ENCODE data around the gene SLC44A2. TPM values are rescaled to one million over a fixed set of nuclear protein-coding genes. Genes with fewer than 3 reads are reported as not detected.
A peak's percentile ranks its signal among the peaks of the same experiment; 100 is the strongest.

The SLC44A2 gene
- total RNA-seq, 1 donor, result 49.9 TPM

DNA sequence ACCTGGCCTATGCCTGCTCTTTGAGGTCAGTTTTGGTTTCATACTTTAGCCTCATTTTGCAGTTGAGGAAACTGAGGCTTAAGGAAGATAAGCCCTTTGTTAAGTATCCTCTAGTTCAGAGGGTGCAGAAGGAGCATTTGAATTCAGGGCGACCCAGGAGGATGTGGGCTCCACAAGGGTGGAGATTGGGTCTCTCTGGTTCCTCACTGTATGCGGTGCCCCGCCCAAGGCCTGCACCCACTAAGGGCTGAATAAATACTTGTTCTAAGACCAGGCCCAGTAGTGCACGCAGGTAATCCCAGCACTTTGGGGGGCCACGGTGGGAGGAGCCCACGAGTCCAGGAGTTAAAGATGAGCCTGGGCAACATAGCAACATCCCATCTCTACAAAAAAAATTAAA lies 768 bp upstream of the SLC44A2 start:
- Histone ChIP-seq H3K79me2 (ENCODE audit: insufficient read depth, low read length) (peaks cover 12% of the 10 kb centered on the region), H4K20me1 (ENCODE audit: insufficient read depth, low read length) (no peaks in the 10 kb centered on the region), H3K9me3 (ENCODE audit: low read depth, low read length) (no peaks in the 10 kb centered on the region), H2AFZ (ENCODE audit: low read length) (no peak overlapping the region), H3K4me3 (ENCODE audit: insufficient read depth, low read length) (peak overlapping the region; percentile 77), H3K4me1 (ENCODE audit: insufficient read depth, low read length) (peaks cover 17% of the 10 kb centered on the region), H3K36me3 (ENCODE audit: insufficient read depth, low read length) (peaks cover 7% of the 10 kb centered on the region), H3K27me3 (ENCODE audit: insufficient read depth, low read length) (no peaks in the 10 kb centered on the region), H3K27ac (ENCODE audit: low read depth, low read length) (peak overlapping the region; percentile 60), H3K4me2 (ENCODE audit: insufficient read depth, low read length) (peak overlapping the region; percentile 88)
- peak; percentile 9 for DNase-seq (ENCODE audit: insufficient read length, low spot score, missing footprints)
- TF ChIP-seq, protein P1, sequence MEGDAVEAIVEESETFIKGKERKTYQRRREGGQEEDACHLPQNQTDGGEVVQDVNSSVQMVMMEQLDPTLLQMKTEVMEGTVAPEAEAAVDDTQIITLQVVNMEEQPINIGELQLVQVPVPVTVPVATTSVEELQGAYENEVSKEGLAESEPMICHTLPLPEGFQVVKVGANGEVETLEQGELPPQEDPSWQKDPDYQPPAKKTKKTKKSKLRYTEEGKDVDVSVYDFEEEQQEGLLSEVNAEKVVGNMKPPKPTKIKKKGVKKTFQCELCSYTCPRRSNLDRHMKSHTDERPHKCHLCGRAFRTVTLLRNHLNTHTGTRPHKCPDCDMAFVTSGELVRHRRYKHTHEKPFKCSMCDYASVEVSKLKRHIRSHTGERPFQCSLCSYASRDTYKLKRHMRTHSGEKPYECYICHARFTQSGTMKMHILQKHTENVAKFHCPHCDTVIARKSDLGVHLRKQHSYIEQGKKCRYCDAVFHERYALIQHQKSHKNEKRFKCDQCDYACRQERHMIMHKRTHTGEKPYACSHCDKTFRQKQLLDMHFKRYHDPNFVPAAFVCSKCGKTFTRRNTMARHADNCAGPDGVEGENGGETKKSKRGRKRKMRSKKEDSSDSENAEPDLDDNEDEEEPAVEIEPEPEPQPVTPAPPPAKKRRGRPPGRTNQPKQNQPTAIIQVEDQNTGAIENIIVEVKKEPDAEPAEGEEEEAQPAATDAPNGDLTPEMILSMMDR (IDR thresholded peaks at IDR 0.05; ENCODE audit: extremely low read depth, low read depth, low read length), result no peak

DNA sequence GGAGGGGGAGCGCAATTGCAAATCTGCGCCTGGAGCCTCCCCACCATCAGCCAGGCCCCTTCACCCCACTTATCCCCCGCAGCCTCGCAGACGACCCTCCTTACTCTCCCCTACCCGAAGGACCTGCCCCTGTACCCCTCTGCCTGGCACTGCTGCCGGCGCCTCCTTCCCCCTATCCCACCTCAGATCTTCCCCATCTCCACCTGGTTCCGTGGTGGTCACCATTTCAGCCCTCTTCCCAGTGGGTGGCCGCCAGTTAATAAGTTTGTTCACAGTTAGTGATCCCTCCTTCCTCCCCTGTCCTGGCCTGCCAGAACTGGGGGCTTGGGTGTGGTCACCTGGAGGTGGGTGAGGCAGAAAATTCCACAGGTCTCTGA lies 397 bp downstream of the SLC44A2 start:
- Histone ChIP-seq H3K9me3 (ENCODE audit: low read depth, low read length) (no peaks in the 10 kb centered on the region), H3K36me3 (ENCODE audit: insufficient read depth, low read length) (peaks cover 12% of the 10 kb centered on the region), H3K4me2 (ENCODE audit: insufficient read depth, low read length) (peak overlapping the region; percentile 88), H4K20me1 (ENCODE audit: insufficient read depth, low read length) (no peaks in the 10 kb centered on the region), H3K79me2 (ENCODE audit: insufficient read depth, low read length) (peaks cover 12% of the 10 kb centered on the region), H3K27me3 (ENCODE audit: insufficient read depth, low read length) (no peaks in the 10 kb centered on the region), H2AFZ (ENCODE audit: low read length) (peak overlapping the region; percentile 41), H3K4me1 (ENCODE audit: insufficient read depth, low read length) (peaks cover 17% of the 10 kb centered on the region), H3K27ac (ENCODE audit: low read depth, low read length) (peak overlapping the region; percentile 60), H3K4me3 (ENCODE audit: insufficient read depth, low read length) (peak overlapping the region; percentile 77)
- DNase-seq (ENCODE audit: insufficient read length, low spot score, missing footprints), result no peak
- TF ChIP-seq, protein P1 (IDR thresholded peaks at IDR 0.05; ENCODE audit: extremely low read depth, low read depth, low read length), result no peak

DNA sequence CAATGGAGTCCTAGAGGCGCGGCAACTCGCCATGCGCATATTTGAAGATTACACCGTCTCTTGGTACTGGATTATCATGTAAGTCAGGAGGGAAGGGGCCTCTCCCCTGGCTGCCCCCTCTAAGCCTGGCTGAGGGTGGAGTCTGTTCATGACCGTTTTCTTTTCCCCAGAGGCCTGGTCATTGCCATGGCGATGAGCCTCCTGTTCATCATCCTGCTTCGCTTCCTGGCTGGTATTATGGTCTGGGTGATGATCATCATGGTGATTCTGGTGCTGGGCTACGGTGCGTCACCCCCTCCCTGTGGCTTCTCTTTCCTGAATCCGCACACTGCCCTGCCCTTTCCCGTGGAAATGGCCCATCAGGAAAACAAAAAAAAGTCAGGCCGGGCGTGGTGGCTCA lies 6.5 kb downstream of the SLC44A2 start:
- H3K27me3 ChIP-seq (ENCODE audit: insufficient read depth, low read length), result no peaks in the 10 kb centered on the region
- H3K9me3 ChIP-seq (ENCODE audit: low read depth, low read length), result no peaks in the 10 kb centered on the region
- H3K27ac ChIP-seq (ENCODE audit: low read depth, low read length), result no peak overlapping the region
- H4K20me1 ChIP-seq (ENCODE audit: insufficient read depth, low read length), result peaks cover 2% of the 10 kb centered on the region
- no peaks in the 10 kb centered on the region for H3K79me2 ChIP-seq (ENCODE audit: insufficient read depth, low read length)
- no peak overlapping the region for H2AFZ ChIP-seq (ENCODE audit: low read length)
- no peaks in the 10 kb centered on the region for H3K4me1 ChIP-seq (ENCODE audit: insufficient read depth, low read length)
- no peak overlapping the region for H3K4me2 ChIP-seq (ENCODE audit: insufficient read depth, low read length)
- peaks cover 53% of the 10 kb centered on the region for H3K36me3 ChIP-seq (ENCODE audit: insufficient read depth, low read length)
- no peak overlapping the region for H3K4me3 ChIP-seq (ENCODE audit: insufficient read depth, low read length)
- TF ChIP-seq, protein P1 (IDR thresholded peaks at IDR 0.05; ENCODE audit: extremely low read depth, low read depth, low read length), result no peak
- DNase-seq (ENCODE audit: insufficient read length, low spot score, missing footprints), result no peak

DNA sequence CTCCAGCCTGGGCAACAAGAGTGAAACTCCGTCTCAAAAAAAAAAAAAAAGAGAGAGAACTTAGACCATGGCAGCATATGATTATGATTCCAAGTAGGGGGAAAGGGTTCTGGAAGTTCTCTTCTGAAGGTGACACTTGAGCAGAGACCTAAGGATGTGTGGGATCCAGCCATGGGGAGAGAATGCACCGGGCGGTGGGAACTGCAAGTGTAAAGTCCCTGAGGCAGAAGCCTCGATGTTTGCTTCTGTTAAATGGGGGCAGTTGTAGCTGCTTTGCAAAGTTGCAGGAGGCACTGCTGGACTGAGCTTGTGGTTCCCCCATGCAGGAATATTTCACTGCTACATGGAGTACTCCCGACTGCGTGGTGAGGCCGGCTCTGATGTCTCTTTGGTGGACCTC lies 9.1 kb downstream of the SLC44A2 start:
- Histone ChIP-seq H3K4me1 (ENCODE audit: insufficient read depth, low read length) (no peaks in the 10 kb centered on the region), H2AFZ (ENCODE audit: low read length) (no peak overlapping the region), H3K4me2 (ENCODE audit: insufficient read depth, low read length) (no peak overlapping the region), H4K20me1 (ENCODE audit: insufficient read depth, low read length) (peaks cover 2% of the 10 kb centered on the region), H3K36me3 (ENCODE audit: insufficient read depth, low read length) (peaks cover 59% of the 10 kb centered on the region), H3K4me3 (ENCODE audit: insufficient read depth, low read length) (no peak overlapping the region), H3K79me2 (ENCODE audit: insufficient read depth, low read length) (no peaks in the 10 kb centered on the region), H3K27me3 (ENCODE audit: insufficient read depth, low read length) (no peaks in the 10 kb centered on the region), H3K27ac (ENCODE audit: low read depth, low read length) (no peak overlapping the region), H3K9me3 (ENCODE audit: low read depth, low read length) (no peaks in the 10 kb centered on the region)
- peak; percentile 58 for DNase-seq (ENCODE audit: insufficient read length, low spot score, missing footprints)
- TF ChIP-seq, protein P1 (IDR thresholded peaks at IDR 0.05; ENCODE audit: extremely low read depth, low read depth, low read length), result no peak
